NB4 (cell line): ENCODE data around the gene MAN2C1.

Experiments used
- MYC ChIP-seq: IDR thresholded peaks from 2 replicates; pipeline ENCODE4 v1.6.1; 2011; ENCODE audit warnings: low read depth, low read length
- POLR2A ChIP-seq: IDR thresholded peaks from 2 replicates; pipeline ENCODE4 v1.6.1; 2011; ENCODE audit warnings: mild to moderate bottlenecking; ENCODE audit not compliant: insufficient read length; ENCODE audit errors: extremely low read depth
- TF ChIP-seq, protein P1 (sequence below): IDR thresholded peaks from one replicate; pipeline ENCODE4 v1.5.1; 2012; ENCODE audit warnings: low read depth, low read length

DNA sequence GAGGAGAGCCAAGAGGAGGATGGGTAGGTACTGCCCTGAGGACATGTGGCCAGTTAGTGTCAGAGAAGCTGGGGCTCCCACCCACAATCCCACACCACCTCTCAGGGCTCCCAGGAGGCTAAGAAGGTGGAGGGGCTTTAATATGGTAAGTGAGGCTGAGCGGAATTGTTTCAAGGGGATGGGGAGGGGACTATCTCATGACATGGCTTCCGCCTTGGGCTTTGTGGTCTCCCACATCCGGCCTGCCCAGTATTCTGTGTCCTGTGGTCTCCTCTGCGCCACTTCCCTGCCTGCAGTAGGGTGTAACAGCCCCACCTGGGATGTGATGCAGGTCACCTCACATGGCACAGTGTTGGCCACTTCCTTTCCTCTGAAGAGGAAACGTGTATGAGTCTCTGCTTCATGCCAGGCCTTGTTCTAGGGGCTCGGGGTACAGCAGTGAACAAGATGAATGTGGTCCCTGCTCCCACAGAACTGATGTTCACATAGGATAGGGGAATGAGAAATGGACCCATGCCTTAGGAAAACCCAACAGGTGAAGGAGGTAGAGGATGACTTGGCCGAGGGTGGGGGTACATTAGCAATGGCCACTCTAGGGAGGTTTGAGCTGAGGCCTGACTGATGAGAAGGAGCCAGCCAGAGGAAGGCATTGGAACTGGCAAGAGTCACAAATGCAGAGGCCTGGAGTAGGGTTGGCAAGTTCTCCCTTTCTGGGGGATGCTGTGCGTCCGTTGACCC lies 18.4 kb downstream of the MAN2C1 start:
- TF ChIP-seq, protein P1, sequence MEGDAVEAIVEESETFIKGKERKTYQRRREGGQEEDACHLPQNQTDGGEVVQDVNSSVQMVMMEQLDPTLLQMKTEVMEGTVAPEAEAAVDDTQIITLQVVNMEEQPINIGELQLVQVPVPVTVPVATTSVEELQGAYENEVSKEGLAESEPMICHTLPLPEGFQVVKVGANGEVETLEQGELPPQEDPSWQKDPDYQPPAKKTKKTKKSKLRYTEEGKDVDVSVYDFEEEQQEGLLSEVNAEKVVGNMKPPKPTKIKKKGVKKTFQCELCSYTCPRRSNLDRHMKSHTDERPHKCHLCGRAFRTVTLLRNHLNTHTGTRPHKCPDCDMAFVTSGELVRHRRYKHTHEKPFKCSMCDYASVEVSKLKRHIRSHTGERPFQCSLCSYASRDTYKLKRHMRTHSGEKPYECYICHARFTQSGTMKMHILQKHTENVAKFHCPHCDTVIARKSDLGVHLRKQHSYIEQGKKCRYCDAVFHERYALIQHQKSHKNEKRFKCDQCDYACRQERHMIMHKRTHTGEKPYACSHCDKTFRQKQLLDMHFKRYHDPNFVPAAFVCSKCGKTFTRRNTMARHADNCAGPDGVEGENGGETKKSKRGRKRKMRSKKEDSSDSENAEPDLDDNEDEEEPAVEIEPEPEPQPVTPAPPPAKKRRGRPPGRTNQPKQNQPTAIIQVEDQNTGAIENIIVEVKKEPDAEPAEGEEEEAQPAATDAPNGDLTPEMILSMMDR: no peak
- no peak for TF ChIP-seq MYC
- TF ChIP-seq POLR2A: peak; percentile 11
